Measurements from ENCODE around the gene SOCS3.

SOCS3 gene

GRCh38 chr17:78390241-78391050, 30.6 kb upstream of the SOCS3 start:
- FAIRE-seq: no peak

GRCh38 chr17:78387977-78388941, 28.4 kb upstream of the SOCS3 start:
- no peak for FAIRE-seq

GRCh38 chr17:78384479-78385175, 24.8 kb upstream of the SOCS3 start:
- FAIRE-seq: no peak

GRCh38 chr17:78383725-78384471, 24.0 kb upstream of the SOCS3 start:
- FAIRE-seq: no peak

- no peak for FAIRE-seq
Observed at GRCh38 chr17:78381601-78382232, 21.8 kb upstream of the SOCS3 start.

- FAIRE-seq: no peak
Observed at GRCh38 chr17:78380370-78380769, 20.5 kb upstream of the SOCS3 start.

GRCh38 chr17:78379131-78379491, 19.2 kb upstream of the SOCS3 start:
- FAIRE-seq: no peak

- FAIRE-seq: no peak
Observed at GRCh38 chr17:78378225-78379130, 18.6 kb upstream of the SOCS3 start, which contains the start of gene PGS1. Gene PGS1, plus strand, starts transcription at chr17:78378649. Its CDS starts 17 bp downstream, at chr17:78378666.

- no peak for FAIRE-seq
Observed at GRCh38 chr17:78377858-78378224, 18.0 kb upstream of the SOCS3 start.

- FAIRE-seq: no peak
Observed at GRCh38 chr17:78376161-78376560, 16.3 kb upstream of the SOCS3 start.

- FAIRE-seq: no peak
Observed at GRCh38 chr17:78375401-78376151, 15.7 kb upstream of the SOCS3 start.

- no peak for FAIRE-seq
Observed at GRCh38 chr17:78374631-78375274, 14.9 kb upstream of the SOCS3 start.

GRCh38 chr17:78374189-78374588, 14.3 kb upstream of the SOCS3 start:
- FAIRE-seq: no peak

- FAIRE-seq: no peak
Observed at GRCh38 chr17:78372841-78373240, 13.0 kb upstream of the SOCS3 start.

- FAIRE-seq: no peak
Observed at GRCh38 chr17:78371056-78371455, 11.2 kb upstream of the SOCS3 start.

GRCh38 chr17:78369791-78370381, 10.0 kb upstream of the SOCS3 start:
- no peak for FAIRE-seq

- FAIRE-seq: no peak
Observed at GRCh38 chr17:78368854-78369495, 9.1 kb upstream of the SOCS3 start.

- FAIRE-seq: no peak
Observed at GRCh38 chr17:78368348-78368747, 8.5 kb upstream of the SOCS3 start.

GRCh38 chr17:78367193-78367592, 7.3 kb upstream of the SOCS3 start:
- no peak for FAIRE-seq

All from G401.6 (cell line).